Mucosa of gallbladder (tissue), 1 donor: Measurements from ENCODE around the gene MPPED1. TPM values are rescaled to one million over a fixed set of nuclear protein-coding genes. Genes with fewer than 3 reads are reported as not detected.

ENCODE experiments used
- DNase-seq: peaks from one replicate; pipeline ENCODE4 v3.0.0-alpha.2; 2020; ENCODE audit warnings: low spot score
- total RNA-seq: library from RNA; stranded (reverse); gene quantifications from one replicate; pipeline ENCODE4 v1.2.1, GENCODE V29; 2021
- donor health status: DM: no; HTN: no; CAD: no.

MPPED1 gene
- total RNA-seq, 1 donor from 2014 or later = not detected

GRCh38 chr22:43516996-43517635 lies 105.3 kb downstream of the MPPED1 start:
- no peak for DNase-seq

GRCh38 chr22:43520632-43521039 lies 108.8 kb downstream of the MPPED1 start:
- DNase-seq = no peak

- no peak for DNase-seq
Measured at GRCh38 chr22:43521716-43522115, 109.9 kb downstream of the MPPED1 start.

GRCh38 chr22:43526117-43526655 lies 114.4 kb downstream of the MPPED1 start:
- DNase-seq = no peak

- no peak for DNase-seq
Measured at GRCh38 chr22:43526946-43527345, 115.1 kb downstream of the MPPED1 start.

- no peak for DNase-seq
Measured at GRCh38 chr22:43528601-43529360, 117.0 kb downstream of the MPPED1 start.

GRCh38 chr22:43529461-43529860 lies 117.6 kb downstream of the MPPED1 start:
- DNase-seq = no peak

- no peak for DNase-seq
Measured at GRCh38 chr22:43529934-43530333, 118.1 kb downstream of the MPPED1 start.

GRCh38 chr22:43530349-43531201 lies 118.8 kb downstream of the MPPED1 start:
- no peak for DNase-seq

- DNase-seq = no peak
Measured at GRCh38 chr22:43531651-43532050, 119.8 kb downstream of the MPPED1 start.

GRCh38 chr22:43532301-43533155 lies 120.7 kb downstream of the MPPED1 start:
- no peak for DNase-seq

- no peak for DNase-seq
Measured at GRCh38 chr22:43533156-43533530, 121.3 kb downstream of the MPPED1 start.

- DNase-seq = no peak
Measured at GRCh38 chr22:43533656-43534428, 122.0 kb downstream of the MPPED1 start.

GRCh38 chr22:43534916-43535315 lies 123.1 kb downstream of the MPPED1 start:
- no peak for DNase-seq

GRCh38 chr22:43535336-43535735 lies 123.5 kb downstream of the MPPED1 start:
- DNase-seq = no peak

GRCh38 chr22:43535741-43536140 lies 123.9 kb downstream of the MPPED1 start:
- no peak for DNase-seq

GRCh38 chr22:43537019-43537585 lies 125.3 kb downstream of the MPPED1 start:
- no peak for DNase-seq

GRCh38 chr22:43539572-43540528 lies 128.0 kb downstream of the MPPED1 start:
- no peak for DNase-seq

- no peak for DNase-seq
Measured at GRCh38 chr22:43540529-43540923, 128.7 kb downstream of the MPPED1 start.
